ENCODE data around the gene PRELID1.

PRELID1 gene

DNA sequence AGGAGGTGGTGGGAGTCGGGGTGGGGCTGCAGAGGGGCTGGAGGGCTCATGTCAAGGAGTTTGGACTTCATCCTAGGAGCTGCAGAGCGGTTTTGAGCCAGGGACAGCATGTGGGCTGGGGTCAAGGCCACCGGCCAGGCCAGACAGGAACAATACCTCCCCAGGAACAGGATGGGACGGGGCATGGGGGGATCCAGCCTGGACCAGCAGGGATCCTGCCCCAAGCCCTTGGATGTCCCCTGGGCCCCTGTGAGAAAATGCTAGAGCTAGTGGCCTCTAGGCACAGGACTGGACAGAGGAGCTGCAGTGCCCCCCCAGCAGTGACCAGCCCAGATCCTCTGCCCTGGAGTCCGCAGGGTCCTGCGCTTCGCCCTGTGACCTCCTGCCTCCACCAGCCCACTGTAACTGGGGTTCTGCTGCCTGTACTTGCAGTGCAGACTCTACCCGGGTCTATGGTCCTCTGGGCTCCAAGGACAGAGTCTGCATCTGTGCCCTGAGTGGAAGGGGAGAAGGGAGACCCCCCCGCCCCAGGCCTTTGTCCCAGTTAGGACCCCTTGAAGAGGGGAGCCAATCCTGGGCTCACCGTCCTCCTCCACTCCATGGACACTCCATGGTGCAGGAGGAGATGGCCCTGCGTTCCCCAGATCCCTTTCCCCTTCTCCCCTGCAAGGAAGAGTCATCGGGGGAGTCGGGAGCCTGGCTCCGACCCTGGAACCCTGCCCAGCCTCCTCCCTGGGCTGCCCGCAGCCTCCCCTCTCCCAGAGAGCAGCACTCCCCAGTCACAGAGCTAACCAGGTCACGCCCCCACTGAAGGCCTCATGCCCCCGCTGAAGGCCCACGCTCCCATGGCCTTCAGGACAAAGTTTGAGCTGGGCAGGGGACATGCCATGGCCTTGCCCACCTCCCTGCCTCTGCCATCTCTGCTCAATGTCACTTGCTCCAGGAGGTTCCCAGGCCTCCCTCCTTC is 11.1 kb downstream of the PRELID1 start:
- no peak overlapping the region for H3K4me3 ChIP-seq (ENCODE audit: low read length)
- TF ChIP-seq, protein P1, sequence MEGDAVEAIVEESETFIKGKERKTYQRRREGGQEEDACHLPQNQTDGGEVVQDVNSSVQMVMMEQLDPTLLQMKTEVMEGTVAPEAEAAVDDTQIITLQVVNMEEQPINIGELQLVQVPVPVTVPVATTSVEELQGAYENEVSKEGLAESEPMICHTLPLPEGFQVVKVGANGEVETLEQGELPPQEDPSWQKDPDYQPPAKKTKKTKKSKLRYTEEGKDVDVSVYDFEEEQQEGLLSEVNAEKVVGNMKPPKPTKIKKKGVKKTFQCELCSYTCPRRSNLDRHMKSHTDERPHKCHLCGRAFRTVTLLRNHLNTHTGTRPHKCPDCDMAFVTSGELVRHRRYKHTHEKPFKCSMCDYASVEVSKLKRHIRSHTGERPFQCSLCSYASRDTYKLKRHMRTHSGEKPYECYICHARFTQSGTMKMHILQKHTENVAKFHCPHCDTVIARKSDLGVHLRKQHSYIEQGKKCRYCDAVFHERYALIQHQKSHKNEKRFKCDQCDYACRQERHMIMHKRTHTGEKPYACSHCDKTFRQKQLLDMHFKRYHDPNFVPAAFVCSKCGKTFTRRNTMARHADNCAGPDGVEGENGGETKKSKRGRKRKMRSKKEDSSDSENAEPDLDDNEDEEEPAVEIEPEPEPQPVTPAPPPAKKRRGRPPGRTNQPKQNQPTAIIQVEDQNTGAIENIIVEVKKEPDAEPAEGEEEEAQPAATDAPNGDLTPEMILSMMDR (conservative IDR thresholded peaks at IDR 0.05; ENCODE audit: low read length): no peak

DNA sequence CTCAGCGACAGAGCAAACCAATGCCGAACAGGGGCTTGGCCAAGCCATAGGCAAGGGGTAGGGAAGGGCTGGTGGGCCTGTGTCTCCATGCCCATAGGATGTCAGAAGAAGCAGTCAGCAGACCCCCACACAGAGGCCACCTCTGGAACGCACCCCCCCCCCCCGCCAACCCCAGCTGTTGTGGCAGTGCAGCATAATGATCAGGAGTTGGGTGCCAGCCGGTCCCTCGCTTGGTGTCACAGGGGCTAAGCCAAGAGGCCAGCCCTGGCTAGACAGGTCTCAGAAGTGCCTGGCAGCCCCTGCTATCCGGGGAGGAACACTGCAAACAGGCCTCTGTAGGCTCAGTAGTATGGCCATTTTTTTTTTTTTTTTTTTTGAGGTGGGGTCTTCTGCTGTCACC is 11.8 kb downstream of the PRELID1 start:
- no peak overlapping the region for H3K4me3 ChIP-seq (ENCODE audit: low read length)
- TF ChIP-seq, protein P1 (conservative IDR thresholded peaks at IDR 0.05; ENCODE audit: low read length): no peak
- DNase-seq (ENCODE audit: low read depth): no peak

More for the DNA sequence above, 11.1 kb downstream of the PRELID1 start:
- DNase-seq (ENCODE audit: low read depth): no peak

DNA sequence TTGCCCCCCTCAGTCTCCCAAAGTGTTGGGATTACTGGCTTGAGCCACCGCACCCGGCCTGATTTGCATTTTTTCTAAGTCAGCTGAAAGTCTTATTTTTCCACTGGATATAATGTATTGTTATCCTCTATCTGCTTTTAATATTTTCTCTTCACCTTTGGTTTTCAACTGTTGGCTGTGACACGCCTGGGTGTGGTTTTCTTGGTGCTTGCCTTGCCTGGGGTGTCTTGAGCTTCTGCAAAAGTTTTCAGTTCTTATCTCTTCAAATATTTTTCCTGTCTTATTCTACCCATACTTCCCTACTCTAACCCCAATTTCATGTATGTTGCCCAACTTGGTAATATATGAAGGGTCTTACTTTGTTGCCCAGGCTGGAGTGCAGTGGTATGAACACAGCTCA is 12.4 kb downstream of the PRELID1 start:
- TF ChIP-seq, protein P1 (conservative IDR thresholded peaks at IDR 0.05; ENCODE audit: low read length): no peak
- DNase-seq (ENCODE audit: low read depth): no peak
- no peak overlapping the region for H3K4me3 ChIP-seq (ENCODE audit: low read length)

DNA sequence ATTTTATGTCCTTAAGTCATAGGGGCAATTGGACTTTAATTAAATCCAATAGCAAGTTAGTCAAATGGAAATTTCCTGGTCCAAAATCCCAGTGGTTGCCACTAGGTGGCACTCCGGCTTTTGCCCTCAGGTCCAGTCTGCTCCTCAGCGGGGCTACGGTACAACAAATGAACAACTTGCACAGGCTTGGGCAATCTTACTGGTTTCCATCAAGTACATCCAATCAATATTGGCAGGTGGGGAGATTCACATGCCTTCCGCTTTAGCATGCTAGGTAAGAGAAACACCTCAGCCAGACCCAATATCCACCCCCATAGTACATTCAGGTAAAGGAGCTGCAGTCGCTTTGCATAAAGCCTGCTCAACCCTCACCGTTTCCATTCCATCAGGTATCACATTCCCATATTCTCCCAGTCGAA is 14.4 kb downstream of the PRELID1 start:
- H3K4me3 ChIP-seq (ENCODE audit: low read length): no peak overlapping the region
- TF ChIP-seq, protein P1 (conservative IDR thresholded peaks at IDR 0.05; ENCODE audit: low read length): peak; percentile 89
- peak; percentile 78 for DNase-seq (ENCODE audit: low read depth)

DNA sequence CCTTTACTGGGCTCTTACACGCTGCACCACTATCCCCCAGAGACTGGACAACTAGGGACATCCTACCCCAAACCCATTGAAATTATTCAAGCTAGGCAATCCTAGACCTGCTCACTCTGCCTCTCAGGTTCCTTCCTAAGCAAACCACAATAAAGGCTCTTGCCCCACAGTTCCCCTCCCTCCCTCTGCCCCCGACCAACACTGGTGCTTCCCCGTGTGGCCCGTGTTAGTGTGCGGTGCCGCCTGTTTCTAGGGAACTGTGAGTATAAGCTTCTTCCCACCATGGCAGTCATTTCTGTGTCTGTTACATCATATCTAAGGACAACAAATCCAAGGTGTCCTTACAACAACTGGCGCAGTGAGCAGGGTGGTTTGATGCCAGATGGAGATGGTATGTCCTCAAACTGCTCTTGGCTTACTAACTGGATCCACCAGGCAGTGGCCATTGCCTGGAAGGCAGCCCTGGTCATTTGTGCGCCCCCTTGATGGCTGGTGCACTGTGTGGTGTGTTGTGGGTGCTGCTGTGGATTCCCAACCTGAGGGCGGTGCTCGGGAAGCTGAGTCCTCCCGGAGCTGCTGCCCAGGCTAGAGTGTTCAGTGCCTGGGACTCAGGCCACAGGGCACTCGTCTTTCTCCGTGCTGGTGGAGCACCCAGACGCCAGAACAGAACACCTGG is 16.5 kb downstream of the PRELID1 start:
- TF ChIP-seq, protein P1 (conservative IDR thresholded peaks at IDR 0.05; ENCODE audit: low read length): no peak; the same call in 1 of the 2 replicates
- DNase-seq (ENCODE audit: low read depth): no peak
- H3K4me3 ChIP-seq (ENCODE audit: low read length): no peak overlapping the region

DNA sequence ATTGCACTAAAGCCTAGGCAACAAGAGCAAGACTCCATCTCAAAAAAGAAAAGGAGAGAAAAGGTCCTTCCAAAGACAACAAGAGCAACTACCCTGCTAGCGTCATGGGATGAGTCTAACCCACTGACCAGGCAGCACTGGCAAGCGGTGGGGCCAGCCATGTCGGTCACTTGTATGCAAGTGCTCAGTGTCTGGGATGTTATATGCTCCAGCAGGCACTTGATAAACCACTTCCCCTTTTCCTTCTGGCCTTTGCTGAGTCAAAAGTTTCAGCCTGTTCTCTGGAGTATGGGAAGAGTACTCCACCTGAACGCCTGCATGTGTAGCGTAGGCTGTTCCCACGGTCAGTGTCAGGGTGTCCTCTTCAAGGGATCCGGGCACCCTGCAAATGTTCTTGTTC is 17.3 kb downstream of the PRELID1 start:
- no peak for DNase-seq (ENCODE audit: low read depth)

More for the DNA sequence above, 17.3 kb downstream of the PRELID1 start:
- TF ChIP-seq, protein P1 (conservative IDR thresholded peaks at IDR 0.05; ENCODE audit: low read length): no peak
- no peak overlapping the region for H3K4me3 ChIP-seq (ENCODE audit: low read length)
